Activated T-helper 17 cell treated with anti-CD3 and anti-CD28 coated beads, Interleukin-2, amount 50 U/mL, for 72 hours (primary cell): ENCODE data around the gene CCL16. TPM values are rescaled to one million over a fixed set of nuclear protein-coding genes. Genes with fewer than 3 reads are reported as not detected.
"Not testable (repeated sequence)": the region's sequence is repeated elsewhere in the genome, so short reads cannot be mapped to it uniquely, and the experiment has no call there.

Experiments used
- ATAC-seq: fragments of 150-1000 bp; cut with Tn5 transposase; replicated peaks from 2 replicates; pipeline ENCODE4 v1.10.0; 2021; ENCODE audit warnings: mild to moderate bottlenecking, moderate library complexity
- H3K27ac Mint-ChIP-seq: one replicate; pipeline ENCODE4 v1.8.0; 2022; ENCODE audit warnings: mixed read lengths
- H3K27me3 Mint-ChIP-seq: one replicate; pipeline ENCODE4 v1.8.0; 2022; ENCODE audit warnings: mixed read lengths
- H3K36me3 Mint-ChIP-seq: one replicate; pipeline ENCODE4 v1.8.0; 2022; ENCODE audit warnings: low read depth, mild to moderate bottlenecking, mixed read lengths
- H3K4me1 Mint-ChIP-seq: one replicate; pipeline ENCODE4 v1.8.0; 2022; ENCODE audit warnings: mixed read lengths
- H3K4me3 Mint-ChIP-seq: one replicate; pipeline ENCODE4 v1.8.0; 2022; ENCODE audit warnings: mild to moderate bottlenecking, mixed read lengths
- H3K9me3 Mint-ChIP-seq: one replicate; pipeline ENCODE4 v1.8.0; 2022; ENCODE audit warnings: mixed read lengths
- total RNA-seq, 2 donors: library from RNA; stranded (reverse); gene quantifications; one replicate each; pipeline ENCODE4 v1.2.3, GENCODE V29; 2022

The CCL16 gene
- total RNA-seq, 2 donors from 2014 or later, result not detected

DNA sequence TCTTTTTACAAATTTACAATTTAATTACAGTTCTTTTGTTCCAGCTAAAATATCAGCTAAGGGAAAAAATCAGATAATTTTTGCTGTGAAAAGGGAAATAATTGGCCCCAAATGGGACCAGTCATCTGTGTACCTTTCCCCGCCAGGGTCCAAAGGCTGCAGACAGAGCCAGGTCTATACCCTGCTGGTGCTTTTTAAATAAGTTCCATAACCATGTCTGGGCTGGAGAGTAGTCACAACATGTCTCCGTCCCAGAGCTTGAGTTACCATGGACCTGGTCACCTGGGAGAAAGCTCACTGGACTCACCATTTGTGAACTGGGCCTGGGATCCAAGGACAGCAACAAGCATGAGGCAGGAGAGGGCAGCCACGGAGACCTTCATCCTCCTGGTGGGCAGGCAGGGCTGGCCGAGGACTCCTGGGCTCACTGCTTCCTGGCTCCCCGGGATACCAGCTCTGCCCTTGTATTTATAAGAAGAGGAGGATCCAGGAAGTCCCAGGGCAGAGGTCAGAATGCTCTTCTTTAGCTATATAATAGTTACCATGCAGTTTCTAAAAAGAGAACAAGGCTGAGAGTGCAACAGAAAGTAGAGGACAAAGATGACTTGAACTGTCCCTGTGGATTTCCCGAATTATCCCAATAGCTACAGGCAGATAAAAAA, 19.9 kb upstream of the CCL16 start, which contains the start of gene CCL15:
Gene CCL15, minus strand, starts transcription at position 444 of the 662 bp plus-strand sequence. Its CDS starts 61 bp downstream, at position 383.
- H3K36me3 Mint-ChIP-seq, result no peaks in the 10 kb centered on the region
- no peak within 1 kb of the TSS for H3K4me3 Mint-ChIP-seq
- no peak within 1 kb of the TSS for H3K27ac Mint-ChIP-seq
- H3K9me3 Mint-ChIP-seq, result no peaks in the 10 kb centered on the region
- no peaks in the 10 kb centered on the region for H3K4me1 Mint-ChIP-seq
- no peak for ATAC-seq
- H3K27me3 Mint-ChIP-seq, result peaks cover 21% of the 10 kb centered on the region

- no peak for ATAC-seq
- no peaks in the 10 kb centered on the region for H3K4me1 Mint-ChIP-seq
- no peaks in the 10 kb centered on the region for H3K9me3 Mint-ChIP-seq
- peaks cover 21% of the 10 kb centered on the region for H3K27me3 Mint-ChIP-seq
- H3K4me3 Mint-ChIP-seq, result no peak overlapping the region
- H3K36me3 Mint-ChIP-seq, result no peaks in the 10 kb centered on the region
- no peak overlapping the region for H3K27ac Mint-ChIP-seq
Measured at GRCh38 chr17:36000732-36001109, 19.4 kb upstream of the CCL16 start.

DNA sequence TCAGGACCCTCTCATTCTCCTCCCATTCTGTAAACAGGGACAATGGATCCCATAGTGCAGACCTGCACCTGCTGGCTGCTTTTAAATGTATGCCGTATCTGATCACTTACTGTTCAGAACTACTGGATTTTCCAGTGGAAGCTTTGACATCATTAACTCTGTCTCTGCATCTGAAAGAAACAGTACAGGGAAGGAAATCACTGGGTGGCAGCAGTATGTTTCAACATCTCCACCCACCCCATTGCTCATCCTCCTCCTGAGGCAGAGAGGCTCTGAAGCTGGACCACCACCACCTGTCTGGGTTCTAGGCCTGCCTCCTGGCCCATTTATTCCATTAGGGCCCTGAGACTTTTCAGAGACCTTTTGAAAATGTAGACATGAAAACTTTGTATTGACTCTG, 17.5 kb upstream of the CCL16 start:
- ATAC-seq, result no peak
- Mint-ChIP-seq H3K36me3 (no peaks in the 10 kb centered on the region), H3K4me3 (no peak overlapping the region), H3K27ac (no peak overlapping the region), H3K27me3 (peaks cover 25% of the 10 kb centered on the region), H3K9me3 (no peaks in the 10 kb centered on the region), H3K4me1 (no peaks in the 10 kb centered on the region)

DNA sequence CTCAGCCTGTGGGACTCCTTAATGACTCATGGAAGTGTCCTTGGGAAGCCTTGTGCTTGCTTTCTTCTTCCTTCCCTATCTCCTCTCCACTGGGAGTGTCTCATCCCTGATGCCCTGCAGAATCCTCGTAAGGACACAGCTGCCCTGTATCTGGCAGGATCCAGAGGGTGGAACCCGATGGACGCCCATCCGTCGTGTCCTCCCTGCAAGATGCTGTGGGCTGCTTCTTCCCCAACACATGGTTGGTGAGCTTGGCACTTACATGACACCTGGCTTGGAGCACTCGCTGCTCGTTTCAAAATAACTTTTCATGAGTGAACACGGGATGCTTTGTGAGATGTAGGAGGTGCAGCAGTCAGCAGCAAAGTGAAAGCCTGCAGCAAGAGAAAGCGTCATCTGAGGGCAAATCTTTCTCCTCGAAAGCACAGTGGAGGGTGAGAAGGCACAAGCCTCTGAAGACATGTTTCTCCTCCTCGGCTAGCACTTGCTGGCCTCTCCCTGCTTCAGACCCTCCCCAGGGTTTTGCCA, 16.8 kb upstream of the CCL16 start:
- no peaks in the 10 kb centered on the region for H3K9me3 Mint-ChIP-seq
- no peaks in the 10 kb centered on the region for H3K36me3 Mint-ChIP-seq
- peaks cover 25% of the 10 kb centered on the region for H3K27me3 Mint-ChIP-seq
- no peaks in the 10 kb centered on the region for H3K4me1 Mint-ChIP-seq
- no peak overlapping the region for H3K27ac Mint-ChIP-seq
- ATAC-seq, result no peak
- no peak overlapping the region for H3K4me3 Mint-ChIP-seq

DNA sequence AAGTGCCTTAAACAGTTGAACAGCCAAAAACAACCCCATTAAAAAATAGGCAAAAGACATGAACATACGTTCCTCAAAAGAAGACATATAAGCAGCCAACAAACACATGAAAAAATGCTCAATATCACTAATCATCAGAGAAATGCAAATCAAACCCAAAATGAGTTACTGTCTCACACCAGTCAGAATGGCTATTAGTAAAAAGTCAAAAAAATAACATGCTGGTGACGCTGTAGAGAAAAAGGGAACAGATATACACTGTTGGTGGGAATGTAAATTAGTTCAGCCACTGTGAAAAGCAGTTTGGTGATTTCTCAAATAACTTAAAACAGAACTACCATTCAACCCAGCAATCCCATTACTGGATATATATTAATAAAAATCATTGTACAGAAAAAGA, 14.0 kb upstream of the CCL16 start:
- not testable (repeated sequence) for H3K4me3 Mint-ChIP-seq, H3K36me3 Mint-ChIP-seq, H3K9me3 Mint-ChIP-seq, H3K4me1 Mint-ChIP-seq, H3K27ac Mint-ChIP-seq, ATAC-seq
- H3K27me3 Mint-ChIP-seq, result peaks cover 23% of the 10 kb centered on the region

- no peaks in the 10 kb centered on the region for H3K36me3 Mint-ChIP-seq
- no peaks in the 10 kb centered on the region for H3K4me1 Mint-ChIP-seq
- H3K9me3 Mint-ChIP-seq, result peaks cover 4% of the 10 kb centered on the region
- H3K27me3 Mint-ChIP-seq, result peaks cover 12% of the 10 kb centered on the region
- no peak overlapping the region for H3K27ac Mint-ChIP-seq
- H3K4me3 Mint-ChIP-seq, result no peak overlapping the region
- ATAC-seq, result no peak
Measured at GRCh38 chr17:35991075-35991474, 9.8 kb upstream of the CCL16 start.

DNA sequence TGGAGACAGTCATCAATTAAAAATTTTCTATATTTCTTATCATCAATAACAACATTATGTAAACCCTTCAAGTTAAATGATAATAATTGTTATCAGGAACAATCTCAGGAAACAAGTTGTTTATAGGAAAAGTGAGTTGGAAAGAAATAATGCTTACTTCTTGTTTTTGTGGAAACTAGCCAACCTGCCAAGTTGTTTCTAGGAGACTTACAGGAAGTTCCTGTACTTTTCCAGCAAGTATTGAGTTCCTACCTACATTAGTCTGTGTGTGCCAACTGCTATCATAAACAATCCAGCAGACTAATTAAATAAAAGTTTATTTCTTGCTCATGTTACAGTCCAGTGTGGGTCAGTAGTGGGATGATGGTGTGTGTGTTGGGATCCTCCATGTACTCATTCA, 6.9 kb upstream of the CCL16 start:
- no peak for ATAC-seq
- Mint-ChIP-seq H3K27me3 (peaks cover 12% of the 10 kb centered on the region), H3K4me3 (no peak overlapping the region), H3K9me3 (peaks cover 4% of the 10 kb centered on the region), H3K36me3 (no peaks in the 10 kb centered on the region), H3K4me1 (no peaks in the 10 kb centered on the region), H3K27ac (no peak overlapping the region)

DNA sequence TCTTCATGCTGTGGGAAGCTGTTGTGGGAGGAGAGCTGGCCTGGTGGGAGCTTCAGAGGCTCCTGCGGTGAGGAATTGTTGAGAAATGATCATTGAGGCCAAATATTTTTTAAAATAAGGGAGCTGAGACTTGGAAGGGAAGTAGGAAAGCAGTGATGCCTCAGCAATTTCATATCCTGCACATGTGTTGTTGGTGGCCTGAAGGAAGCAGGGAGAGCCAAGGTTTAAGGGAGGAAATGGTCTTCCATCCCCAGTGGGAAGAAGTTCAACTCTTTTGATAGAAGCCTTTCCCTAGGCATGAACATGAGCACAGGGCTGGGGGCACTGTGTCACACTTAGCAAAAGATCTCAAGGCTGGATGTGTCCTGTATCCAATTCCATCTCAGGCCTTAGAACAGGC, 5.3 kb upstream of the CCL16 start, which contains the start of gene CCL14:
Gene CCL14, minus strand, starts transcription at position 87 of the 400 bp plus-strand sequence. Its CDS starts 80 bp downstream, at position 7.
- no peak within 1 kb of the TSS for H3K27ac Mint-ChIP-seq
- no peaks in the 10 kb centered on the region for H3K4me1 Mint-ChIP-seq
- H3K9me3 Mint-ChIP-seq, result peaks cover 4% of the 10 kb centered on the region

DNA sequence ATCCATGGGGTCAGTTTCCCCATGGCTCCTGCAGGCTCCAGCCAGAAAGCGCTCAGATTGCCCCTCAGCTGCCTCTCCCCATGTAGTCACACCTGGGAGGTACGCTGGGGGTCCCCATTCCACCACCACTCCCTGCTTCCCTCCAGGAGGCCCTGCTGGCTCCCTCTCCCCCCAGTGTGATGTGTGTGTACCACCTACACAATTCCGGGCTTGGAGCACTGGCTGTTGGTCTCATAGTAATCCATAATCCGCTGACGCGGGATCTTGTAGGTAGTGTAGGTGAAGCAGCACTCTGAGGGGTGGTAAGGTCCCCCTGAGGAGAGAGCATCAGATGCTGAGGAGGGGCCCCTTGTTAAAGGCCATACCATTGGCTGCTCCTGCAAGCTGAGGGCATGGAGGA, 2.8 kb upstream of the CCL16 start:
- Mint-ChIP-seq H3K27ac (no peak overlapping the region), H3K4me3 (no peak overlapping the region), H3K27me3 (peaks cover 16% of the 10 kb centered on the region), H3K9me3 (no peaks in the 10 kb centered on the region), H3K4me1 (no peaks in the 10 kb centered on the region), H3K36me3 (no peaks in the 10 kb centered on the region)
- no peak for ATAC-seq

More for the DNA sequence above, 5.3 kb upstream of the CCL16 start, which contains the start of gene CCL14:
- Mint-ChIP-seq H3K36me3 (no peaks in the 10 kb centered on the region), H3K27me3 (peaks cover 11% of the 10 kb centered on the region), H3K4me3 (no peak within 1 kb of the TSS)
- no peak for ATAC-seq

DNA sequence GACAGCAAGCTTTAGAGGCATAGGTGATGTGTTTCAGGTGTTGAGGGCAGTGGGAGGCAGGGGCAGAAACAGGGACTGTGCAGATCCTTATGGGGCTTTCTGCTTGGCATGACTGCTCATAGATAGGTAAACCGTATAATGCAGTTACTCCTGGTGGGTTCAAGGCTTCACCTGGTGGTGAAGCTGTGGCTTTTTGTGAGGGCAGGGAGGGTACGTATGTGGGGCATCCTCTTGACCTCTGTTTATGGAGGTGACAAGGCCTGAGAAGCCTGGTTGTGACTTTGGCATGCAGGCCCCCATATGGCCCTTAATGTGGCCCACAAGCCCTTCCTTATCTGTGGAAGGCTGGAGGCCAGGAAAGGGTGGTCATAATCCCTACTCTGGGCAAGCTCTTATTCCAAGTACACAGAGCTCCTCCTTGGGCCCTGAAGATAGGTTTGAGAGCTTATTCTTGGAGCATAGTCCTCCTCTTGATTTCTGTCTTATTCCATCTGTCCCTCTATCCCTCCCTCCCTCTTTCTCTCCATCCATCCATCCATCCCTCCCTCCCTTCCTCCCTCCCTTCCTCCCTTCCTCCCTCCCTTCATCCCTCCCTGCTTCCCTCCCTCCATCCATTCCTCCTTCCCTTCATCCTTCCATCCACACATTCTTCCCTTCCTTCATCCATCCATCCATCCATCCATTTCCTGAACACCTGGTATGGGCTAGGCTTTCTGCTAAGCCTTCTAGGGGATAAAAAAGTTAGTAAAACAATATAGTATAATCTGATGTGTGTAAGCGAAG, 1.3 kb upstream of the CCL16 start:
- no peaks in the 10 kb centered on the region for H3K36me3 Mint-ChIP-seq
- peaks cover 27% of the 10 kb centered on the region for H3K27me3 Mint-ChIP-seq
- ATAC-seq, result no peak
- H3K4me3 Mint-ChIP-seq, result no peak overlapping the region
- no peak overlapping the region for H3K27ac Mint-ChIP-seq
- H3K9me3 Mint-ChIP-seq, result no peaks in the 10 kb centered on the region
- no peaks in the 10 kb centered on the region for H3K4me1 Mint-ChIP-seq

DNA sequence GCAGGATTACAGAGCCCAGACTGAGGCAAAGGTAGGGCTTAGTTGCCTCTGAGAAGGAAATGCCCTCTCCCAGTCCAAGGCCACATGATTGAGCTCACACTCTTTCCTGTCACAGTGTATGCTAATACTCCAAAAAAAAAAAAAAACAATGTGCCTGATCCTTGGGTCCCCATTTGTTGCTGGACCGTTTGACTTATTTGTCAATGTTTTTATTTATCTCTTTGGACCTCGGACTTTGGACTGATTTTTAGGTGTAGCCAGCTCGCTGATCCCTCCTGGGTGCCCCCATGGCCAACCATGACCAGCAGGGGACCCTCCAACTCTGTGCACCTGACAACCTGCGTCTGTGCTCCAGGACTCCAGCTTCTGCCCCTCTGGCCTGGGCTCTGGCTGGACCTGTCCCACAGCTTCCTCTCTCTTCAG, 622 bp upstream of the CCL16 start:
- ATAC-seq, result no peak

GRCh38 chr17:35978346-35978745, 3.0 kb downstream of the CCL16 start:
- peak overlapping the region; percentile 8 for H3K27ac Mint-ChIP-seq
- peaks cover 28% of the 10 kb centered on the region for H3K27me3 Mint-ChIP-seq
- H3K4me1 Mint-ChIP-seq, result no peaks in the 10 kb centered on the region
- H3K4me3 Mint-ChIP-seq, result no peak overlapping the region
- ATAC-seq, result no peak
- no peaks in the 10 kb centered on the region for H3K9me3 Mint-ChIP-seq
- no peaks in the 10 kb centered on the region for H3K36me3 Mint-ChIP-seq

More for the DNA sequence above, 622 bp upstream of the CCL16 start:
- Mint-ChIP-seq H3K9me3 (no peaks in the 10 kb centered on the region), H3K27me3 (peaks cover 27% of the 10 kb centered on the region), H3K27ac (no peak overlapping the region), H3K36me3 (no peaks in the 10 kb centered on the region), H3K4me1 (no peaks in the 10 kb centered on the region), H3K4me3 (no peak overlapping the region)

GRCh38 chr17:35977509-35977908, 3.8 kb downstream of the CCL16 start:
- Mint-ChIP-seq H3K27me3 (peaks cover 24% of the 10 kb centered on the region), H3K4me1 (no peaks in the 10 kb centered on the region), H3K36me3 (no peaks in the 10 kb centered on the region), H3K27ac (no peak overlapping the region), H3K9me3 (no peaks in the 10 kb centered on the region), H3K4me3 (no peak overlapping the region)
- no peak for ATAC-seq

DNA sequence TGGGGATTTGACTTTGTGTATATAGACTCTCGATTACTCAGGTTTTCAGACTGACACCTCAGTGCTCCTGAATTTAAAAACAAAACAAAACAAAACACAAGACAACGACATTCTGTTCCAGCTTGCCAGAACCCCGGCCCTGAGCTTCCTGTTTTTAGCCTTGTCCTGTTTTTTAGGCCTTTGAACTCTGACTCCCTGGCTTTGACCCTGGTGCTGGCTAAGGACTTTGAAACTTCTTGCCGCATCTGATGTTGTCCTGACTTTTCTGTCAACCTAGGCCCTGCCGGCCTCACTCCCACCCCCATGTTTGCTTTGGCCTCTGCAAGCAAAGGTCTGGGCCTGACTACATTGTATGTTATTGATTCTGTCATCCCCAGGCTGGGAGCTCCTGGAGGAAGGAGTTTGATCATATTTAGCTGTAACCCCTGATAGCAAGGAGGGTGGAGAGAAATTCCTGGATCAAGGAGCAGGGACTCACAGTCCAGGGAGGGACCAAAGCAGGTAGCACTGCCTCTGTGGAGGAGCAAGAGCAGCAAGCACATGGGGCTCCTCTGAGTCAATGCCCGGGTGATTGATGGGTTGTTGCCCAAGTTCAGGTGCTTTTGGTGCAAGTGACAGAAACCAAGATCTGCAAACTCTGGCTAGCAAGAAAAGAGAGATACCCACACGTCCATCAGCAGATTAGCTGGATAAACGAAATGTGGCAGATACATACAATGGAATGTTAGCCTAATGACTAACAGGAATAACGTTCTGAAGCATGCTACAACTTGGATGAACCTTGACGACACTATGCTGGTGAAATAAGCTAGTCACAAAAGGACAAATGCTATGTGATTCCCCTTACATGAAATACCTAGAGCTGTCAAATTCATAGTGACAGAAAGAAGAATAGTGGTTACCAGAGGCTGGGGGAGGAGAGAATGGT, 7.7 kb downstream of the CCL16 start:
- ATAC-seq, result no peak
- Mint-ChIP-seq H3K27me3 (peaks cover 12% of the 10 kb centered on the region), H3K27ac (no peak overlapping the region)

More for the DNA sequence above, 7.7 kb downstream of the CCL16 start:
- Mint-ChIP-seq H3K4me3 (no peak overlapping the region), H3K4me1 (no peaks in the 10 kb centered on the region), H3K36me3 (no peaks in the 10 kb centered on the region), H3K9me3 (no peaks in the 10 kb centered on the region)
